Central memory CD8-positive, alpha-beta T cell (primary cell): ENCODE data around the gene MSGN1.

Experiments
- ATAC-seq: fragments of 150-1000 bp; cut with Tn5 transposase; replicated peaks from 2 replicates; pipeline ENCODE4 v1.10.0; 2022; ENCODE audit warnings: mild to moderate bottlenecking, moderate FRiP score, moderate number of reproducible peaks; ENCODE audit not compliant: poor library complexity, severe bottlenecking; ENCODE audit errors: extremely low read depth
- DNase-seq, 2 donors: peaks; one replicate each; pipeline ENCODE4 v3.0.0; 2021; ENCODE audit warnings: low spot score in 2 of 2
- H3K27ac Mint-ChIP-seq: one replicate; pipeline ENCODE4 v1.8.0; 2022; ENCODE audit warnings: low read depth, mild to moderate bottlenecking, moderate library complexity, mixed read lengths
- H3K27me3 Mint-ChIP-seq: one replicate; pipeline ENCODE4 v1.8.0; 2022; ENCODE audit warnings: mixed read lengths
- H3K36me3 Mint-ChIP-seq: one replicate; pipeline ENCODE4 v1.8.0; 2022; ENCODE audit warnings: mild to moderate bottlenecking, moderate library complexity, mixed read lengths; ENCODE audit not compliant: insufficient read depth
- H3K4me1 Mint-ChIP-seq: one replicate; pipeline ENCODE4 v1.8.0; 2022; ENCODE audit warnings: mixed read lengths
- H3K4me3 Mint-ChIP-seq: one replicate; pipeline ENCODE4 v1.8.0; 2022; ENCODE audit warnings: mild to moderate bottlenecking, moderate library complexity, mixed read lengths
- H3K9me3 Mint-ChIP-seq: one replicate; pipeline ENCODE4 v1.8.0; 2022; ENCODE audit warnings: mixed read lengths

Gene MSGN1

DNA sequence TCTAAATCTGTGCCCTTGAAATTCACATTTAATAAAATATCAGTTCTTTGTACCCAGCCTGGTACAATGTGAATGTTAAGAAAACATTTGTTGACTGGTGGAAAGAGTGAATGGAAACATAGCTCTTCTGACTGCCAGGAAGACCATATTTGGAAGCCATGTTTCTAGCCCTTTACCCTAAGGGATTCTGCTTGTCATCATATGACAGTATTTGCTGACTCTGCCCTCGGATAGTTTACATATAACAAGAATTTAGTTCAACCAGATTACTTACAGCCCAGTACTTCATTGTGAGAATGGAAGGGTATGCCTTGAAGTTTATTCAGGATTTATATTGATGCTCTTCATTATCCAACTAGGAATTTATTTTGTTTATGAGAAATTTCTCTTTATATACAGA lies 48.4 kb downstream of the MSGN1 start:
- H3K4me1 Mint-ChIP-seq, result no peaks in the 10 kb centered on the region
- ATAC-seq (no peak), DNase-seq (no peak)
- no peaks in the 10 kb centered on the region for H3K9me3 Mint-ChIP-seq
- no peak overlapping the region for H3K27ac Mint-ChIP-seq
- no peak overlapping the region for H3K4me3 Mint-ChIP-seq
- H3K36me3 Mint-ChIP-seq, result no peaks in the 10 kb centered on the region
- peaks cover 34% of the 10 kb centered on the region for H3K27me3 Mint-ChIP-seq

DNA sequence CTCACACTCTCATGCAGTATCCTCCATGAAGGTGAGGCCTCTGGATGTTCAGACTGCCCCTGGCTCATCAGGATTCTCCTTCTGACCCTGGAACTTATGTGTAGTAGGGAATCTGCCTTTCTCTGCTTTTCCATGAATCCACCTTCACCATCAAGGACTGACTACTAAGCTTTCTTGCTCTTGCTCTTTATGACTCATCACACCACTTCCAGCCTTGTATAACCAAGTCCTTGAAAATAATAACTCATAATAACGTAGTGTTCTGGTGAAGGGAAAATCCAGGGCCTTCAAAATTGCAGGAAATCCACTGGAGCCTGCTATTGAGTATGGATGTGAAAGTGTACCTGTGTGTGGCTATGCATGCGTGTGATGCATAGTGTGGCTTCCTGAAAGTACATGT lies 50.9 kb downstream of the MSGN1 start:
- no peak for DNase-seq
- no peaks in the 10 kb centered on the region for H3K36me3 Mint-ChIP-seq
- no peaks in the 10 kb centered on the region for H3K9me3 Mint-ChIP-seq
- no peak for ATAC-seq
- no peak overlapping the region for H3K4me3 Mint-ChIP-seq
- H3K27ac Mint-ChIP-seq, result no peak overlapping the region
- H3K4me1 Mint-ChIP-seq, result no peaks in the 10 kb centered on the region
- H3K27me3 Mint-ChIP-seq, result peaks cover 36% of the 10 kb centered on the region
